ENCODE data around the gene TNFRSF8.

TNFRSF8 gene

DNA sequence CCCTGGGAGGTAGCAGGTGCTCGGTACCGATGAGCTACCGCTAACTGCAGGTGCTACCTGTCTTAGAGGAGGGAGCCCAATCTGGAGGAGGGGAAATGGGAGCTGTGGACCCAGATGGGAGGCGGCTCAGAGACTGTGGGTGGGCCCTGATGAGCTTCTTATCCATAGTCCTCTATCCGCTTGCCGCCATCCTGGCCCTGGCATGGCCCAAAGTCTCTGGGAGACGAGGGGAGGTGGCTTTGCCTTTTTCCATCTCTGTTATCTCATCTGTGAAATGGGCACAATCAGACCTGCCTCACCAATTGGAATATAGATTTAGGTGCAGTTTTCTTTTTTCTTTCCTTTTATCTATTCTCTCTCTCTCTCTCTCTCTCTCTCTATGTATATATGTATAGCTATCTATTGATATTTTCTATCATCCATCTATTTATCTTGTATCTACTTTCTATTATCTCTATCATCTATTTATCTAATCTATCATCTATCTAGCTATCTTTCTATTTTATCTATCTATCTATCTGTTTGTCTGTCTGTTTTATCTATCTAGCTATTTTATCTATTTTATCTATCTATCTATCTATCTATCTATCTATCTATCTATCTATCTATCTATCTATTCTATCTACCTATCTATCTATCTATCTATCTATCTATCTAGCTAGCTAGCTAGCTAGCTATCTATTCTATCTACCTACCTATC is 120.1 kb downstream of the TNFRSF8 start:
- peaks cover 8% of the 10 kb centered on the region for H3K27me3 Mint-ChIP-seq (ENCODE audit: low read depth, poor library complexity)
- no peak overlapping the region for H3K4me3 Mint-ChIP-seq
- peaks cover 34% of the 10 kb centered on the region for H3K4me1 Mint-ChIP-seq
- no peak for DNase-seq
- no peaks in the 10 kb centered on the region for H3K36me3 Mint-ChIP-seq (ENCODE audit: low read depth)
- H3K9me3 Mint-ChIP-seq = no peaks in the 10 kb centered on the region
- no peak overlapping the region for H3K27ac Mint-ChIP-seq
- TF ChIP-seq, protein P1, sequence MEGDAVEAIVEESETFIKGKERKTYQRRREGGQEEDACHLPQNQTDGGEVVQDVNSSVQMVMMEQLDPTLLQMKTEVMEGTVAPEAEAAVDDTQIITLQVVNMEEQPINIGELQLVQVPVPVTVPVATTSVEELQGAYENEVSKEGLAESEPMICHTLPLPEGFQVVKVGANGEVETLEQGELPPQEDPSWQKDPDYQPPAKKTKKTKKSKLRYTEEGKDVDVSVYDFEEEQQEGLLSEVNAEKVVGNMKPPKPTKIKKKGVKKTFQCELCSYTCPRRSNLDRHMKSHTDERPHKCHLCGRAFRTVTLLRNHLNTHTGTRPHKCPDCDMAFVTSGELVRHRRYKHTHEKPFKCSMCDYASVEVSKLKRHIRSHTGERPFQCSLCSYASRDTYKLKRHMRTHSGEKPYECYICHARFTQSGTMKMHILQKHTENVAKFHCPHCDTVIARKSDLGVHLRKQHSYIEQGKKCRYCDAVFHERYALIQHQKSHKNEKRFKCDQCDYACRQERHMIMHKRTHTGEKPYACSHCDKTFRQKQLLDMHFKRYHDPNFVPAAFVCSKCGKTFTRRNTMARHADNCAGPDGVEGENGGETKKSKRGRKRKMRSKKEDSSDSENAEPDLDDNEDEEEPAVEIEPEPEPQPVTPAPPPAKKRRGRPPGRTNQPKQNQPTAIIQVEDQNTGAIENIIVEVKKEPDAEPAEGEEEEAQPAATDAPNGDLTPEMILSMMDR (IDR thresholded peaks at IDR 0.05) = no peak

DNA sequence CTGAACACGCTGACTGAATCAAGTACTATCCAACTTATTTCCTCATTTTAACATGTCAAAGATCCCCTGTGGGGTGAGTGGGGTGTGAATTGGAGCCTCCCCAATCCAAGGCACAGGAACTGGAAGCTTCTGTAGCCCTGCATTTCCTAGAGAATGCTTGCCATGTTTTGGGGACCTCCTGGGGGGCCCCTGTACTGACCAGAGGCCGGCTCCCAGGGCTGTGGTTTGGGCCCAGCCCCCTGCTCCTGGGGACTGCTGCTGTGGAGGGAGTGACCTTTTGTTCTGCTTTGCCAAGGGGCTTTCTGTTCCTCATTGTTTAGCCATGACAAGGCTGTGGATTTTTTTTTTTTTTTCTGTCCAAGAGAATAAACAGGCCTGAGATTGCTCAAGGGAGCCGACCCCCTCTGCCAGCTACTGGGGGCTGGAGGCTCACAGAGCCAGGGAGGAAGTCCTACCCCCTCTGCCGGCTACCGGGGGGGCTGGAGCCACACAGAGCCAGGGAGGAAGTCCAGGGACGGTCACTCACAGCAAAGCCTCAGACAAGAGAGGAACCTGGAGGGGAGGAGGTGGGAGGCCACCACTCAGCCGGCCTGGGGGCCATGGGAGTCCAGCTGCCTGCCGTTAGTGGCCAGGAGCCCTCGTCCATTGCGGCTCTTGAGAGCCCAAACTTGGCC is 121.0 kb downstream of the TNFRSF8 start:
- TF ChIP-seq, protein P1 (IDR thresholded peaks at IDR 0.05) = no peak
- Mint-ChIP-seq H3K4me3 (no peak overlapping the region), H3K36me3 (ENCODE audit: low read depth) (no peaks in the 10 kb centered on the region), H3K27ac (no peak overlapping the region), H3K9me3 (no peaks in the 10 kb centered on the region), H3K4me1 (peaks cover 25% of the 10 kb centered on the region), H3K27me3 (ENCODE audit: low read depth, poor library complexity) (peaks cover 8% of the 10 kb centered on the region)
- peak; percentile 41 for DNase-seq

DNA sequence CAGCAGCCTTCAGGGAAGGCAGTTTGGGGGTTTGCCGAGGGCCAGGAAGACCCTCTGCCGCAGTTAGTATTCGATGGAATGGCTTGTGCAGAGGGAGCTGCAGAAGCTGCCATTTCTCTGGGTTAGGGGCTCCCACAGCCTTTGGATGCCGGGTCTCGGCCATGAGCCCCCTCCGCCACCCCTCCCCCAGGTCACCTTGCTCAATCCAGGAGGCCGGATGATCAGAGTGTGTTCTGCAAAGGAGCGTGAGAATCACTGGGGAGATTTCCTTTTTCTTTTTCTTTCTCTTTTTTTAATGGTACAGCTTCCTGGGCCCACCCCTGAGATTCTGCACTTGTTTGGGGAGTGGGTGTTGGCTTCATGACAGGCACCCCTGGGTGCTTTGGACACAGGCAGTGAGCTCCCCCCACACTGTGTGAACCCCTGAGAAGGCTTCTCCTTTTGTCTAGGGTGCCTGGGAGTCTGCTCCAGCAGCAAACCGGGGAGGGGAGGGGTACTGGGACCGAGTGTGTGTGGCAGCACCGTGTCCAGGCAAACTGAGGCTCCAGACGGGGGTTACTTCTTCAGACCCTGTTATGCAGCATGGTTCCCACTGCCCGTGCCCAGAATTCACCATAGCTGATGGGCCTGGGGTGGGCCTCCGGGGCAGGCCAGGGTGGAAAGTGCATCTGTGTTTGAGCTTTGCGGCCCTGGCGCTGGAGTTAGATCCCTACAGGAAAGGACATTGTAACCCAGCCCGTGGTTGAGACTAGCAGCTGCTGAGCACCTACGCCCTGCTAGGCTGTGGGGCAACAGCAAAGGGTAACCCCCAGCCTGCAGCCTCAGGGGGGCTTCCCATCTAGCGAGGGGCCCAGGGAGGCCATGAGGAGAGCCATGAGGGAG is 122.2 kb downstream of the TNFRSF8 start:
- DNase-seq = no peak
- H3K4me3 Mint-ChIP-seq = no peak overlapping the region
- H3K36me3 Mint-ChIP-seq (ENCODE audit: low read depth) = no peaks in the 10 kb centered on the region
- peak overlapping the region; percentile 42 for H3K27ac Mint-ChIP-seq
- H3K4me1 Mint-ChIP-seq = peaks cover 24% of the 10 kb centered on the region
- H3K27me3 Mint-ChIP-seq (ENCODE audit: low read depth, poor library complexity) = no peaks in the 10 kb centered on the region
- TF ChIP-seq, protein P1 (IDR thresholded peaks at IDR 0.05) = no peak
- no peaks in the 10 kb centered on the region for H3K9me3 Mint-ChIP-seq

DNA sequence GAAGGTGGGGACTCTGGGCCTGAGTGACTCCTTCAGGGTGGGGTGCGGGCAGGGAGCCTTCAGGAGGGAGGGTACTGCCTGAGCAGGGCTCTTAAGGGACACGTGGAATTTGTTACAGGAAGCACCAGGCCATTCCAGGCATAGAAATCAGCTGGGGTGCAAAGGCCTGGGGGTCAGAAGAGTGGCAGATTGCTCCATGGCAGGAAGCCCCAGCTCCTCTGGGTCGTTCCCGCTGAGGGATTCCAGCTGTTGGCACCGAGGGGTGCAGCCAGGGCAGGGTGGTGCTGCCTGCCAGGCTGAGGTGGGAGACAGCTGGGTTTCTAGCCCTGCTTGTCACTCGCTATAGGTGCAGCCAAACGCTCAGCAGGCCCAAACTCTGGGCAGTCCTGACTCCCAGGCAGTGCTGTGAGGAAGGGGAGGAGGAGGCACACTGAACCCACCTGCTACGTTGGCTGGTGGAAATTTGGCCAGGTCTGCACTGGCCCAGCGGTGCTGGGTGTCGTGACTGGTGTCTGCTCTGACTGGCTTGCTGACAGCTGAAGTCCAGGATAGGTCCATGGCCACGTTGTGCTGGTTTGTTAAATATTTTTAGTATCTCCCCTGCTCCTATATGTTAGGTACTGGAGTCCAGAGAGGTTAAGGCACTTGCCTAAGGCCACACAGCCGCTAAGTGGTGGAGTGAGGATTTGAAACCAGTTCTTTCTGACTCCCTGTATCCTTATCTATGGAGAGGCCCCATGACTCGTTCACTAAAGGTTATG is 123.0 kb downstream of the TNFRSF8 start:
- Mint-ChIP-seq H3K4me3 (no peak overlapping the region), H3K4me1 (peaks cover 24% of the 10 kb centered on the region), H3K36me3 (ENCODE audit: low read depth) (no peaks in the 10 kb centered on the region), H3K27me3 (ENCODE audit: low read depth, poor library complexity) (no peaks in the 10 kb centered on the region), H3K27ac (peak overlapping the region; percentile 45), H3K9me3 (no peaks in the 10 kb centered on the region)
- TF ChIP-seq, protein P1 (IDR thresholded peaks at IDR 0.05) = no peak
- no peak for DNase-seq

DNA sequence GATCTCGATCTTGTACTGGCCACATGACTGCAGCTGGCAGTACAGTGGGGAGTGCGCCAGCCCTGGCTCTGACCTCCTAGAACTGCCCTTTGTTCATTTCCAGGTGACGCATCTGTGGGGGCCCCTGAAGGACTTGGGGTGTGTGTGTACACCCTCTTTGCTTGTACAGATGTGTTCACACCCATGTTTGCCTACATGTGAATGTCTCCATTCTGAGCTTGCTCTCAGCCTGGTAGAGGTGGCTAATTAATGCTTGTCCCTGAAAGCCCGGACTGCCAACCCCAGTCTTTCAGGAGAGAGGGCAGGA is 123.5 kb downstream of the TNFRSF8 start:
- no peak overlapping the region for H3K27ac Mint-ChIP-seq
- no peak overlapping the region for H3K4me3 Mint-ChIP-seq
- TF ChIP-seq, protein P1 (IDR thresholded peaks at IDR 0.05) = no peak
- no peaks in the 10 kb centered on the region for H3K36me3 Mint-ChIP-seq (ENCODE audit: low read depth)
- H3K4me1 Mint-ChIP-seq = peaks cover 24% of the 10 kb centered on the region
- H3K27me3 Mint-ChIP-seq (ENCODE audit: low read depth, poor library complexity) = no peaks in the 10 kb centered on the region
- DNase-seq = no peak
- H3K9me3 Mint-ChIP-seq = no peaks in the 10 kb centered on the region
